Dedifferentiated amniotic fluid mesenchymal stem cell (primary cell): ENCODE results near the gene FHIT.
"Not testable (repeated sequence)": the region's sequence is repeated elsewhere in the genome, so short reads cannot be mapped to it uniquely, and the experiment has no call there.

Experiments used
- DNase-seq: peaks from one replicate; pipeline ENCODE4 v3.0.0-alpha.2; 2016; ENCODE audit errors: extremely low spot score

The FHIT gene

DNA sequence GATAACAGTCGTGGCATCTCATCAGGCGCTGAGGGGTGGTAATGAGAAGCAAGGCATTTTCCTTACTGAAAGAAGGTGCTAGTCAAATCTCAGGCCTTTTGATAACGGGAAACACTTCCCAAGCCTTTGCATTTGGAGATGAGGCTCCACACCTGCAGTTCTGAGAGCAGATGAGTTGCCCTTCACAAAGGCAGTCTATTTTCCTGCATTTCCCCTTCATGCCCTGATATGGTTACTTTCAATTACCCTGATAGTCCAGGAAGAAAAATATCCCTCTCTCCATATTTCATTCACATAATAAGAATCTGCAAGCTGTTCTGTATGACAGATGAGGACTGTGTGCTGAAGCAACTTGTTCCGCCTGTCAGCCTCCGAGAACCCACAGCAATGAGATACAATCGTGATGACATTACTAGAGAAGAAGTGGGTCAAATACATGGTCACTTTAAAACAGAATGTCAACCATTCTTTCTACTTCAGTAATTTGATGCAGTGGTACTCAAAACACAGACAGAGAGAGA, 25.0 kb downstream of the FHIT start:
- DNase-seq, result no peak

DNA sequence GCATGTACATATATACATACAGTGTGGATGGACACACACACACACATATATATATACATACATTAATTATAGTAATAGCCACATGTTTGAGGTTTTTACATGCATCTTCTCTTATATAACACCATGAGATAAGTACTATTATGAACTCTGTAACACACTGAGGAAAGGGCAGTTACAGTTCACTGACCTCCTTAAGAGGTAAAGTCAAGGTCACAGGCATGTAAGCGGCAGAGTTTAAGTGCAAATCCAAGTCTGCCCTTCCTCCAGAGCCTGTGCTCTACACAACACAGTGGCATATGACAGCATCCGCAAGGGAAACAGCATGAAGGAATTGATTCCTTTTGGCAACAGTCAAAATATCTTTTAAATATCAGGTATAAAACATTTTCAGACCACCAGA, 26.4 kb downstream of the FHIT start:
- DNase-seq, result no peak

DNA sequence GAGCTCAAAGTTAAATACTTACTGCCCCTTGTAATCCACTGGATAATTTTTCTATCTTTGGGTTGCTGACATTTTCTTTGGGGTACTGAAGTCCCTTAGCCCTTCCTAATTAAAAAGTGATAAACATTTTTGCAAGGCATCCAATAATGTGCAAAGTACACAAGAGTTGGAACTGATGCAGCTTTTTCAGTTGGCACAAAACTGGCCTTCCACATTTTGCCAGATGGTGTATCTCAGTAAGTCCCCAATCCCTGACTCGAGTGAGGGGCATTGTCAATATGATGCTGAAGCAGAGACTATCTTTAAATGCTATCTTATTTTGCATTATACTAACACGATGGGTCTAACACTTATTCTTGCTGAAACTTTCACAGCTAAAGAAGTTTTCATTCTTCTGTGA, 27.8 kb downstream of the FHIT start:
- DNase-seq, result no peak

DNA sequence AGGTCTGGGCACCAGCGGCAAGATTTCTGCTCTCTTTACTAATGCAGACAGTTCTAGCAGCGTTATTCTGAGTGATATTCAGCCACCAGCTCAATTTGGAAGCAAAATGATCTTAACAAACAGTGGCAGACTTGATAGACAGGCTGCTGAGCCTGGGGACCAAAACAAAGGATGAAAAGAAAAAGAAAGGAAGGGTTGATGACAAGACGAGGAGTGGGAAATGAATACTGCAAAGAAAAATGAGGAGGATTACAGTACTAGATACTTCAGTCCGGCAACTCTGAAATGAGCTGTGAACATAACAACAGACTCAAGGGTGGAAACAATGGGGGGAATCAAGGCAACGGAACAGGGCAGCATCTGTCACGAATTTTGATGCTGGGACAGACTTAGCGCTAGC, 28.8 kb downstream of the FHIT start:
- DNase-seq, result no peak

DNA sequence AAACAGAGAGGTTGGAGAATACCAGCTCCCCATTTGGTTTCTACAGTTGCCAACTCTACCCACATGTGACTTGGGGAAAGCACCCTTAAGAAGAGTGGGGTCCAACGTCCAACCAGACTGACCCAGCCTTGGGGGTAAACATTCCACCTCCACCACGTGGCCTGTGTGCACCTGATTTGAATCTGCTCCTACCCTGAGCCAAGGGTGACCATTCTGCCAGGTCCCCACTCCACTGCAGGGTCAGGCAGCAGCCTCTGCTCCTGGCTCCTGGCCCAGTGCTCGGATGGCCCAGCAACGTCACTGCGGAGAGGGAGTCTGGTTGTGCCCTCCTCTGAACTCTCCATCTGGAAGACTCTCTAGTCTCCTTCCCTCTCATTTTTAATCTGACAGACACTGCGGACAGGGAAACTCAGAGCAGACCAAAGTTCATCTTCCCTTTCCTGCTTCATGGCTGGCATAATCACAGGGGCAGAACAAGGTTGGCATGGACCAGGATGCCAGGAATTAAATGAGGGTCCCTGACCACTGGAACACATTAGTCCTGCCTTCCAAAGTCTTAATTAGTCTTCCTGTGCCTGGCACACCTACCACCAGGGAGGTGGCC, 29.4 kb downstream of the FHIT start:
- no peak for DNase-seq

DNA sequence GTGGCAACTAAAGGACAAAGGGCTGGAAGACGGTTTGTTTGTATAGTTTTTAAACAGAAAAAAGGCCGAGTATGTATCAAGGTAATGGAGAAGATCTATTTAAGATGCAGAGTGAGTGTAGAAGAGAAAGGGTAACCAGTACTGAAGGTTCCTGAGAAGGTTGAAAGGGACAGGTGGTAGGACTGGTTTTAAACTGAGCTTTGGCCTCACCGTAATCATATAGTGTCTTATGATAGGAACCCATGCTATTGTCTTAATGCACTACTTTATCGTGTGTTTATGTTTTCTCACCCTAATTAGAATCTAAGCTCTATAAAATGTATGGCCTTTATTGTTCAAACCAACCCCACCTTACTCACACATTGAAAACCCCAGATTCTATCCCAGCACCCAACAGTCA, 32.7 kb downstream of the FHIT start:
- no peak for DNase-seq

DNA sequence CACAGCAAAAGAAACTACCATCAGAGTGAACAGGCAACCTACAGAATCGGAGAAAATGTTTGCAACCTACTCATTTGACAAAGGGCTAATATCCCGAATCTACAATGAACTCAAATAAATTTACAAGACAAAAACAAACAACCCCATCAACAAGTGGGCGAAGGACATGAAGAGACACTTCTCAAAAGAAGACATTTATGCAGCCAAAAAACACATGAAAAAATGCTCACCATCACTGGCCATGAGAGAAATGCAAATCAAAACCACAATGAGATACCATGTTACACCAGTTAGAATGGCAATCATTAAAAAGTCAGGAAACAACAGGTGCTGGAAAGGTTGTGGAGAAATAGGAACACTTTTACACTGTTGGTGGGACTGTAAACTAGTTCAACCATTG, 35.1 kb downstream of the FHIT start:
- DNase-seq, result not testable (repeated sequence)

DNA sequence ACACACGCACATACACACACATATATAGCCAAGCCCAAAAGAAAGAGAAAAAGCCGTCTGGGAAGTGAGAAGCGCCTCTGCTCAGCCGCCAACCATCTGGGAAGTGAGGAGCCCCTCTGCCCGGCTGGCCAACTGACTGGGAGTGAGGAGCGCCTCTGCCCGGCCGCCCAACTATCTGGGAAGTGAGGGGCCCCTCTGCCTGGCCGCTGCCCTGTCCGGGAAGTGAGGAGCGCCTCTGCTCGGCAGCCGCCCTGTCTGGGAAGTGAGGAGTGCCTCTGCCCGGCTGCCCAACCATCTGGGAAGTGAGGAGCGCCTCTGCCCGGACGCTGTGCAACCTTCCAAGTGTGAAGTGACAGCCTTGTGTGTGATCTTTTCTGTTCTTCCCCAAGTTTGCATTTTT, 49.2 kb downstream of the FHIT start:
- DNase-seq, result no peak

DNA sequence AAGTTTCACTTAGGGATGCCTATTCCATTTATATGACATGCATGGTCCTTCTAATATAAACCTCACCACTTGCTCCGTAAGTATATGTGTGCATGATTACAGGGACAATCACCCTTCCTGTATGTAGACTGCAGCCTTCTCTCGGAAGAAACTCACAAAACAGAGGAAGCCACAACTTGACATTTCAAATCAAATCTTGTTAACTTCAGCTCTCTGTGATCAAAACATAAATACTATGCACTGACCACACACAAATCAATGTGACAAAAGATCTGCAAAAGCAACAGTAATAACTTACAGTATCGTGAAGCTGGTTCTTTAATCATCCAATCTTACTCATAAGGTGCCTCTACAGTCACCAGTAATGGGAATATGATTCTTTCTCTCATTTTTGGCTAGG, 50.2 kb downstream of the FHIT start:
- DNase-seq, result no peak

DNA sequence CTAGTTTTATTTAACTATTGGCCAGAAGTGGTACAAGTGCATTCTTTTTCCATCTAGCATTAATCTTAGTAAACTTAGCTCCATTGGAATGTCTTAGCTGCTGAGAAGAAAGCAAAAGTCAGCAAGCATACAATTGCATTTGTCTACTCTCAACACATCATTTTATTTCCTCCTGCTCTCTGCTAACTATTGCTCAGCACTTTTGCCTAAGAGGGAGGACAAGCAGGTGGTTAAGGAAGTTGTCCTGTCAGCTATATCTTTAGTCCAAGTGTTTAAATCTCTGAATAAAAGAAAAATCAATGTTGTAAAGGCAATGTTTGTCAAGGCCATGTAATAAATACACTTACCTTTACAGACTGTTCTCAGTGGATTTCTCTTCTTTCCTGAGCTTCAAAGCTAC, 51.0 kb downstream of the FHIT start:
- DNase-seq, result no peak

DNA sequence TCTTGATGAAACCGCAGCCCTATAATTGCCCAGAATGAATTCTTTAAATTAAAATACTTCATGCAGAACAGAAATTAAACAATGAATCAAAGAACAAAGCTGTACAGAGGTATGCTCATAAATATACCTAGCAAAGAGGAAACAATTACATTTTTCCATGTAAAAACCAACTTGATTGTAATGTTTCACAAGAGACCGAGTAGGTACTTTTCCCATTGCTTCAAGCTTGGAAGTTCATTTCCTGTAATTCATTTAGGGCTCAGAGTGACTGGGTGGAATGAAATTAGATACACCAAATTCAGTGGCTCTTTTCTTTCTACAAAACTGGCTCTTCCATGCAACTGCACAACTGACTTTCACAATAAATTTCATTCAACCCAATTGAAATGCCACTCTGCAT, 51.4 kb downstream of the FHIT start:
- no peak for DNase-seq

DNA sequence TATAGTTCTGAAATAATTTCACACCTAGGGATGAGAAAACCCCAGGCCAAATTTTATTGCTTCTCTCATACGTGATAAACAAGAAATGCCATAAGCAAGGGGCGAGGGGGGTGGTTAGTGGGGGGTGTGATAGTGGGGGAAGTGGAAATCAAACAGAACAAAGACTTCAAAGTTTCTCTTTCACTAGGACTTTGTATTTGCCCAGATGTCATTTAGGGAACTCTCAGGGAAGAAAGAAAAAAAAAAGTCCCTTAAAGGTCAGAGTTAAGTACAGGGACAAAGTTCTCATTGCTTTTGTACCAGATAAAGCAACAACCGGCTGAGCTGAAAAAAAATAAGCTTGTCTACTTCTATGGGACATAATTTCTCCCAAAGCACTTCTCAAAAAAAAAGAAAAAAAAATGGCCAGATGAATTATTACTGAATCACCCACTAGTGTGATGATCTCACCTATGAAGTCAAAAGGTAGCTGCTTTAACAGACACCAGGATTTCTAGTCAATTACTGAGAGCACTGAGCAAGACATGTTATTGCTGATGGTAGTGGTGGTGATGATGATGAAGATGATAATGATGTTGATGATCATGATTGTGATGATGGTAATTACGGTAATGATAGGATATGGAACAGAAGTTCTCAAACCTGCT, 56.2 kb downstream of the FHIT start:
- DNase-seq, result no peak

DNA sequence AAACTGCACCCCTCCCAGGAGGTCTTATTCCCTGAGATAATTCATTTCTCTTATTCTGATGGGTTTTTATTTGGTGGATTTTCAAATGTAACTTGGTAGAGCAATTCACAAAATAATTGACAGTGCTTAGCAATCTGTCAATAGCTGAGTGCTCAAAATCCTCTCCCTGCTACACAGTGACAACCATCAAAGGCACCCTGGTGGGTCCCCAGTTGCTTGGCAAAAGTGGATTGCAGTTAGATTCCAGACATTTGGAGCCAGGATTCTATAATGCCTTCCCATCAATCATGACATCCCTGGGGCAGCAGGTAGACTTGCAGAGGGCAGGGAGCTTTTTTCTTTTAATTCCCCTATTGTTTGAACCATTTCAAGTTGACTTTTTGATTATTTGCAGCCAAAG, 59.0 kb downstream of the FHIT start:
- peak; percentile 5 for DNase-seq

DNA sequence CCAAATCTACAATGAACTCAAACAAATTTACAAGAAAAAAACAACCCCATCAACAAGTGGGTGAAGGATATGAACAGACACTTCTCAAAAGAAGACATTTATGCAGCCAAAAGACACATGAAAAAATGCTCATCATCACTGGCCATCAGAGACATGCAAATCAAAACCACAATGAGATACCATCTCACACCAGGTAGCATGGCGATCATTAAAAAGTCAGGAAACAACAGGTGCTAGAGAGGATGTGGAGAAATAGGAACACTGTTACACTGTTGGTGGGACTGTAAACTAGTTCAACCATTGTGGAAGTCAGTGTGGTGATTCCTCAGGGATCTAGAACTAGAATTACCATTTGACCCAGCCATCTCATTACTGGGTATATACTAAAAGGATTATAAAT, 61.0 kb downstream of the FHIT start:
- not testable (repeated sequence) for DNase-seq

DNA sequence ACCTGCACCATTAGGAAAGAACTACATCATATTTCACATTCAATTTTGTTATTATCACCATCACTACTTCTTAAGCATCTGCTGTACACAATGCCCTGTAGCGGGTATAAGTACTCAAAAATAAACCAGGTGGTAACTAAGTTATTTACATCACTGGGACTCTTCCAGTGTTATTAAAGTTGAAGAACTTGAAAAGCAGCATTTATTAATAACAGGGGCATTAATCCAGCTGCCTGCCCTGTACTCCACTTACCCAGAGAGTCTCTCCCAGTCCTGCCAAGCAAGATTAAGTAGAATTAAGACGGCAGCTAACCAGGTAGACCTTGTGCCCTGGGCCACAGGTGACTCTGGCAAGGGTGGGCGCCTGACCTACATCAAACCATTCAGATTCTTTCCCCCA, 65.2 kb downstream of the FHIT start:
- DNase-seq, result no peak

DNA sequence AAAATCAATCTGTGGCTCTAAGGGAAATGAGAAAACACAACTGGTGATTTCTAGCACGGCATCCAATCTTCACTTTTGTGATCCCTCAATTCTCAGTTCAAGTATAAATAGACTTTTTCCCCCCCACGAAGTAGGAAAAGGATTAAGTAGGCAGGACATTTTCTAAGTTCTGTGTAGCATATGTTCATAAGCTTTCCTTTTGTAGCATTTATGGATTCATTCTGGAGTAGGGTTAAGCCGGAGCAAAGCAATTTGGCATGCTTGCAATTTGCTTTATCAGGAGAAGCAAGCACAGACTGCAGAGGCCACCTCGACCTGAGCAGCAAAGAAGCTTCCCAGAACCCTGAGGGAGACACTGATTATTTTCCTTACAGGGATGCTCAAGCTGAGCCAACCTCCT, 66.3 kb downstream of the FHIT start:
- DNase-seq, result peak; percentile 11

DNA sequence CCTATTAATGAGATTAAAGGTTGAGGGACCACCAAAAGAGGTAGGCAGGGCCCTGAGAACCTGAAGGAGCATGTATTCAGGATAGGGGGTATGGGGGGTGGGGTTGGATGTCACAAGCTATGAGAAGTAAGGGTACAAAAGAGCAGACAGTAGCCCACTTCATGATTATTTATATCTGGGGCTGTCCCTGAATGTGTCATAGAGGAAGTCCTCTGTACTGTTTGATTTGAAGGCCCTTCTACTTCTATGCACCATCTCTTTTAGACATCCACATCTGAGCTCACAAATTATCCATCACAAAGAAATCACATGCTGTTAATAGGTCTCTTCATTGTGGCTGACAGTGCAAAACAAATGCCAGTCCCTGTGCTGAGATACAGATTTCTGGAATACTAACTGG, 68.6 kb downstream of the FHIT start:
- no peak for DNase-seq

DNA sequence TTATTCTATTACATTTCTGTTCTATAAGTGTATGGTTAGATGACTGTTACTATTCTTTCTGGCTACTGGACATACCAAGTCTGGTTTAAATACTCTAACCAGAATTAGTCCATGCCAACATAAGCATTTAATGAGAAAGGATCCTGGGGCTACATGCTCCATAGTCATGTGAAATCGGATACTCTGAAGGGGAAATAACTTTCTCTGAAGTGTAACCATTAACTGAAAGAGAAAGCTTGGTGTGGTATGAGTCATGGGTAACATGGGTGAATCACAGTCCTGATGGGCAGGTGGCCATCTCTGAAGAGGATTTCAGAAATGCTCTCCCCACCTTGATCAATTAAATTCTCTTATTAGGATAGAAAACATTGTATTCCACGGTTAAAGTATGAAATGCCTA, 69.4 kb downstream of the FHIT start:
- DNase-seq, result no peak

DNA sequence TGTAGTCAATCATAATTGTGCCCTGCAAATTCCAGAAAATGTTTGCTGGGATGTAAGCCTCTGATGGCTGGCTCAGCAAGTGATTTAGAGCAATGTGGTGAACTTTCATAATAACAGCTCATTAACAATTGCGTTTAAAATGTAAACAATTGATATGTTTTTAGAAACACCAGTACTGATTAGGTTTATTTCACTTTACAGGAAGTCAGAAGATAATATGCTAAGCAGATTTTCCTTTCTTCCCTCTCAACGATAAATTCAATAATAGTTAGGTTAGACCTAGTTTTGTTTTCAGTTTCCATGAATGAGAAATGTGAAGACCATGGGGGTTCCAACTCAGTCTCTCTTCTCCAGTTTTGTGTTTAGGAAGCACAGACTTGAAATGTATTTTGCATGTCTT, 71.0 kb downstream of the FHIT start:
- DNase-seq, result no peak

DNA sequence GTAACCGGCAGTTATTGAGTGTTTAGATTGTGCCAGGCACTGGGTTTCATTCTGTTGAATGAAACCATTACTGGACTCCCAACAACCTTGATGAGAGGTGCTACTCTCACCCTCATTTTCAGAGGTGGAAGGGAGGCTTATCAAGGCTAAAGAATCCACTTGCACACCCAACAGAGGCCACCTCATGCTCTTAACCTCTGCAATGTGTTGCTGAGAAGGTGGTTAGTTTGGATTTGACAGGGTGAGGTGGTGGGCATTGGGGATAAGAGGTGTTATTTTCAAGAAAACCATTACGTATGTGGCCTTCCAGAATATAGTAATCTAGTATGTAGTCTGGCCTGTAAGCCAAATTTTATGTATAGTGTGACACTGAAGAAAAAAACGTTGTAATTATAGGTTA, 73.1 kb downstream of the FHIT start:
- no peak for DNase-seq

DNA sequence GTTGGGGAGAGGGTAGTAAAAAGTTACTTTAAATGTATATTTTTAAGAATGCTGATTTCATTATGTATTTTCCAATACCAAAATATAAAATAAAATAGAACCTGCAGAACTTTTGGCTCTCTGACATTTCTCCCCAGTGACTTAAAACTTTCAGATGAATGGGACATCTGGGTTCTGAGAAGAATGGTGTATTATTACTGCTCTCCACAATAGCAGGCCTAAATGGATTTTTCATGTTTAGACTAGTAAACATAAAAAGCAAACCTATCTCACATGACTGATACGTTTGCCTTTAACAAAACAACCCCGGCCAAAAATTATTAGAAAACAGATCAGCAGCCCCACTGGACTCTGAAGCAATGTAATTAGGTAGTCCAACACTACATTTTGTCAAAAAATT, 73.8 kb downstream of the FHIT start:
- no peak for DNase-seq

DNA sequence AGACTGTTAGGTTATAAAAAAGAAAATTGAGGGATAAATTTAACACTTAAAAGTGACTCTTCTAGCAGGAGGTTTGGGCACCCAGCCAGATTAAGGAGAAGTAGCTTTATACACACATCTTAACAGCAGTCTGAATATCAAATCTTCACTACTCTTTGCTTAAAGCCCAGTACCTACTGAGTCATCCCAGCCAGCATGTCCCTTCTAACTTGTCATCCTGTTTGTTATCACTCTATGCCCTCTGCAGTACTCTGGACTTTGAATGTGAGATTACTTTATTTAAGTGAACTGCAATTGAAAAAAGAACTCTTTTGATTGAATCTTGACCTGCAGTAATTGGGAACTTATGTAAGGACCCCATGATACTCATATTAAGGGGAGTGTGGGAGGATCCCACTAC, 77.6 kb downstream of the FHIT start:
- no peak for DNase-seq

DNA sequence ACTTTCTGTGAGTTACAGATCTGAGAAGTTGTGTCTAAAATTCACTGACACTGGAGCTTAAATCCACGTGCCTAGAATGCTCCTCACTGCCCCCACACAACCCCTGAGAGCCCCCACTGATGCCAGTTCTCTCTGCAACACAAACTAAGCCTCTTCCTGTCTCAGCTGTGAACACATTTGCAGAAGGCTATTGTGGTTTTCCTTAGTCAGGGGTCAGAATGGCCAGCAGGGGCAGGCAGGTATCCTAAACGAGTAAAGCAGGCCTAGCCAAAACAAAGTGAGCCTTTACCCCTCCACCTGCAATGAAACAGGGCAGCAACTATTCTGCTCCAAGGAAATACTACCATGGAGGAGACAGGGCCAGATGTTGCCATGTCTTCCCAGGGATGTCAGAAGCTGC, 78.6 kb downstream of the FHIT start:
- no peak for DNase-seq

DNA sequence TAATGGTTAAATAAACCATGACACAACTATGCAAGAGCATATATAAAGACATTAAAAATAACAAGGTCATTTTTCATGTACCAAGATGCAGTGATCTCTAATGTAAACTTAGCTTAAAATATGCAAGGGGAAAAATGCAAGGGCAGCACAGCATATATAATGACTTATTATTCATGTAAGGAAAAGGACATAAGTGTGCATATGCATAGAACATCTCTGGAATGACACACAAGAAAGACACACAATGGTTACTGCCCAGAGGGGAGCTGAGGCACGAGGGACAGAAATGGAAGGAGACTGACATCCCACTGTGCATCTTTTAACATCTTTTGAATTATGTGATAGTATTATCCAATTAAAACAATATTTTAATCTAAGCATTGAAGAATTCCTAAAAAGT, 79.0 kb downstream of the FHIT start:
- DNase-seq, result no peak
